Loucy (cell line): ENCODE measurements around the gene PPP2R5C.

ENCODE experiments used
- EZH2phosphoT487 ChIP-seq: fragments of 200-600 bp; IDR thresholded peaks from 2 replicates; pipeline ENCODE4 v1.6.1; 2018; ENCODE audit warnings: antibody characterized with exemption, mild to moderate bottlenecking, moderate library complexity, borderline replicate concordance
- TF ChIP-seq, protein P1 (sequence below): fragments of 200-600 bp; sonication (generic); conservative IDR thresholded peaks from 2 replicates; pipeline ENCODE4 v1.5.1; 2014; ENCODE audit warnings: mild to moderate bottlenecking, antibody characterized with exemption, low read length

DNA sequence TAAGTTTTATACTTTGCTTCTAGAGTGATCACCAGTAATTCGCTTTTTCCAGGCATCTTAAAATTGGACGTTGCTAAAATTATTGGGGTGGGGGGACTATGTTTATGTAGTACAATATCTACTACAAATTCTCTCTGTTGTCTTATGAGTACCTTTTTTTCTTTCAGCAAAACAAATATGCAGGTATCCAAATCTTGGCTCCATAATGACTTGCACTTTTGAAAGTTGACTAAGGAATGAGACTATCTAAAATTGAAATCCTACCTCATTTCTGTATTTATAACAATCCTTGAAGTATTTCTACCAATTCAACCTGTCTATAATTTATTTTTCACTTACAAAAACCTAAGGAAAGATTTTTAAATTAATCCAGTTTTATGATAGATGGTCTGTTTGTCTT lies 205.2 kb downstream of the PPP2R5C start:
- TF ChIP-seq, protein P1, sequence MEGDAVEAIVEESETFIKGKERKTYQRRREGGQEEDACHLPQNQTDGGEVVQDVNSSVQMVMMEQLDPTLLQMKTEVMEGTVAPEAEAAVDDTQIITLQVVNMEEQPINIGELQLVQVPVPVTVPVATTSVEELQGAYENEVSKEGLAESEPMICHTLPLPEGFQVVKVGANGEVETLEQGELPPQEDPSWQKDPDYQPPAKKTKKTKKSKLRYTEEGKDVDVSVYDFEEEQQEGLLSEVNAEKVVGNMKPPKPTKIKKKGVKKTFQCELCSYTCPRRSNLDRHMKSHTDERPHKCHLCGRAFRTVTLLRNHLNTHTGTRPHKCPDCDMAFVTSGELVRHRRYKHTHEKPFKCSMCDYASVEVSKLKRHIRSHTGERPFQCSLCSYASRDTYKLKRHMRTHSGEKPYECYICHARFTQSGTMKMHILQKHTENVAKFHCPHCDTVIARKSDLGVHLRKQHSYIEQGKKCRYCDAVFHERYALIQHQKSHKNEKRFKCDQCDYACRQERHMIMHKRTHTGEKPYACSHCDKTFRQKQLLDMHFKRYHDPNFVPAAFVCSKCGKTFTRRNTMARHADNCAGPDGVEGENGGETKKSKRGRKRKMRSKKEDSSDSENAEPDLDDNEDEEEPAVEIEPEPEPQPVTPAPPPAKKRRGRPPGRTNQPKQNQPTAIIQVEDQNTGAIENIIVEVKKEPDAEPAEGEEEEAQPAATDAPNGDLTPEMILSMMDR, result no peak
- no peak for TF ChIP-seq EZH2phosphoT487
